Activated CD4-positive, alpha-beta T cell treated with anti-CD3 and anti-CD28 coated beads, Interleukin-2, amount 50 U/mL, for 1 hour (primary cell): ENCODE measurements around the gene TUBB4A.

Experiments
- DNase-seq: peaks from one replicate; pipeline ENCODE4 v3.0.0-alpha.2; 2020

TUBB4A gene

GRCh38 chr19:6465663-6466062 lies 36.4 kb downstream of the TUBB4A start:
- DNase-seq, result no peak

DNA sequence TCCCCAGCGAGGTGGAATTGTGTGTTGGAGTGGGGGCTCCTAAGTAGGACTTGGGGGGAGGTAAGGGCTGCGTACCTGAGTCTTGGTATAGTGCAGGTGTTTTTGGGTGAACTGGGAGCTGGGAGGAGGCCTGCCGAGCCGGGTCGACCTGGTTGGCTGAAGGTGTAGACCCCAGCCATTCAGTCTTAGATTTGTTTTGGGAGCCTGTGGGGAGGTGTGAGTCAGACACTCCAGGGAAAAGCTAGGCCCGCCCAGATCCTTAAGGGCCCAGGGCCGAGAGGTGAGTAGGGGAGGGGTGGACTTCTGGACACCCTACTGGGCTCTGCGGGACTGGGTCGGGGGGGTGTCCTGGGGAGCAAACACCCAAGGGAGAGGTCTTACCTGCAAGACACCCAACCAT lies 37.1 kb downstream of the TUBB4A start:
- DNase-seq, result no peak

- DNase-seq, result peak; percentile 66
Measured at GRCh38 chr19:6464070-6464873, 37.8 kb downstream of the TUBB4A start, which contains the start of gene CRB3. CRB3 (plus strand) TSS chr19:6464271; CDS start chr19:6464702, 431 bp downstream.

GRCh38 chr19:6460099-6460884 lies 41.8 kb downstream of the TUBB4A start:
- peak; percentile 97 for DNase-seq

DNA sequence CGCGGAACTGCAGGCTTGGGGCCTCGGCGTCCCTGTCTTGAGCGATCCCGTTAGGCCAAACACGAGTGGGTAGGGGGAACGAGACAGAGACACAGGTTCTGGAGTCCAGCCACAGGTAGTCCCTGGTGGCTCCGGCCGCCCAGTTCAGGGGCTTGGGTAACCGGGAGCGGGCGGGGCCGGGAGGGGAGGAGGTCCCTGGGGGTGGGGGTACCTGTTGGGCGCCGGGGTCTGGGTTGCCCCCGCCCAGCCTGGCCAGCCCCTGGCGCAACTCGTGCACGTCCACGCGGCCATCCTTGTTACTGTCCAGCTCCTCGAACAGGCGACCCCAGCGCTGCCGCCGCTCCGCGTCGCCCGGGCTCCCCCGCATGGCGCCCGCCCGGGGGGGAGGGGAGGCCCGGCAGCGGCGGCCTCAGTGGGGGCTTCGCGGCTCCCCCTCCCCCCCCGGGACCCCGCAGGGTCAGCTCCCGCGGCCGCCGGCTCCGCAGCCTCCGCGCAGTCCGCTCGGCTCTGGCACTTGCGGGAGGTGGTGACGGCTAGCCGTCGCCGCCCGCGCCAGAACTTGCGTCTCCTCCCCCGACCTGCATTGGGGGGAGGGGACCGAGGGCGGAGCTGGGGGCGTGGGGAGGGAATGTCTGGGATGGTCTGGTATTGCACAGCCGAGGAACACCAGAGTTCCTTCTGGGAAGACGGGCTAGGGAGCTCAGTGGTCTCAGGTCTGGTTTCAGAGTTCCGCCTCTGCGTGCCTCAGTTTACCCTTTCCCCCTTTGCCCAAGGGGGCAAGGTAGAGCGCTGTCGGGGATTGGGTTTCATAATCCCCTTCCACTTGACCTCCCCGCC lies 42.6 kb downstream of the TUBB4A start, which contains the start of gene SLC25A23:
TSS of gene SLC25A23 (minus strand) at position 531 of the 837 bp plus-strand sequence. CDS start at position 367, 164 bp downstream.
- DNase-seq, result peak; percentile 51

GRCh38 chr19:6458695-6459261 lies 43.3 kb downstream of the TUBB4A start:
- no peak for DNase-seq

DNA sequence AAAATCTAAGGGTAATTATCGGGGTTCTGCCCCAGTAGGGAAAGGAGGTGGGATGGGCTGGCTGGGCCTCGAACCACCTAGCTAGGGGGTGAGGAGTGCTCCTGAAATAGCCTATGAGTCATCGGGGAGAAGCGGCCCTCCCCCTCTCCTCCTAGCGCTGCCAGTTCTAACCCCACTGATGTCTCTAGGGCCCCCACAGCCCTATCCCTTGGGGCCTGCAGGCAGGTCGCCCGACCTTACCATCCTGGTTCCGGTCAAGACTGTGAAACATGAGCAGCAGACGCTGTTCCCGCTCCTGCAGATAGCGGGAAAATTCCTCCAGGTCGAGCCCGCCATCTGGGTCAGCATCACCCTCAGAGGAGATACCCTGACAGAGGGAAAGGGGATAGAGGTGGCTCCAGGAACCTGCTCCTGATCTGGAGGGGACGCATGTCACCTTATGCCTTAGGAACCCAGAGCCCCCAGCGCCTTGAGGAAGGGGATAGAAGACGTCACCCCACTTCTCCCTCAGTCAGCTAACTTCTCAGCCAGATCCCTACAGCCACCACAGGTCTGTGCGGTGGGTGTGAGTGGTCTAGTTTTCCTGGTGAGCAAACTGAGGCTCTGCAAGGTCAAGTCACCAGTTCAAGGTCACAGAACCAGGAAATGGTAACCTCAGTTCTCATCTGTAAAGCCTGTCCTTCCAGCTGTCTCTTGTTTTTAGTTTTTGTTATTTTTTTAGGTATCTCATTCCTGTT lies 44.0 kb downstream of the TUBB4A start:
- DNase-seq, result no peak

DNA sequence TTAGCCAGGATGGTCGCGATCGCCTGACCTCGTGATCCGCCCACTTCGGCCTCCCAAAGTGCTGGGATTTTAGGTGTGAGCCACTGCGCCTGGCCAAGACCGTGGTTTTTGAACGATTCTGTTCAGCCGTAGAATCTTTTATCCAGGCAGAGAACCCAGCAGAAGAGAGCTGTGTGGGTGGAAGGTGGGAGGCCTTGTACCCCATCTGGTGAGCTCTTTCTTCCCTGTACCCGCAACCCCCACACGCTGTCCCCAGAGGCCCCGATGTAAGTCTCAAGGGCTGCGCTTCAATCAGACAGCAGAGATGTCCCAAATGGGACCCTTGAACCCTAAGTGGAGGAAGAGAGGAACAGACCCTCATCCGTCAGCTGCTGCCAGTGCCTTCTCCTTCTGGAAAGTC lies 46.2 kb downstream of the TUBB4A start:
- no peak for DNase-seq

DNA sequence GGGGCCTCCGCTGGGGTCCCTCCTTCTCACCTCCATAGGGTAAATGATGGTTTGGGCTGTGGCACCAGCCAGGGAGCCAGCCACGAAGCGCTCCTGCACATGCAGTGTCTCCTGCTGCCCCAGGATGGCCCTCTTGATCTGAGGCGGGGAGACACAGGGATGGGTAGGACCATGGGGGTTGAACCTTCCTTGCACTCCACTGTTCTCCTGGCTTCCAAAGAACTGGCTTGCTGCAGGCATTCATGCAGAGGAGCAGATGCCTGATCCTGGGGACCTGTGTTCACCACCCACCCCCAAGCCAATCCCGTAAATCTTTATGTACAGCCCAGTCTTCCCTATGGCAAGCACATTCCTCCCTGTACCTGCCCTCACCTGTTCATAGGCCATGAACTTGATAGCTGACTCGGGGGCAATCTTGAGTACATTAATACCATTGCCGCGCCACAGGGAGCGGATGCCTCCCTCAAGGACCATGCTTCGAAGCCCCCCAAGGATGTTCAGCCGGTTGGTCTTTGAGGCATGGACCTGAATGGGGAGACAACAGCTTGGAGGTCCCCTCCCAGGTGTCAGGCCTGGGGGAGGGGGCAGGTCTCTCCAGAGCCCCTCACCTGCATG lies 48.1 kb downstream of the TUBB4A start:
- no peak for DNase-seq

DNA sequence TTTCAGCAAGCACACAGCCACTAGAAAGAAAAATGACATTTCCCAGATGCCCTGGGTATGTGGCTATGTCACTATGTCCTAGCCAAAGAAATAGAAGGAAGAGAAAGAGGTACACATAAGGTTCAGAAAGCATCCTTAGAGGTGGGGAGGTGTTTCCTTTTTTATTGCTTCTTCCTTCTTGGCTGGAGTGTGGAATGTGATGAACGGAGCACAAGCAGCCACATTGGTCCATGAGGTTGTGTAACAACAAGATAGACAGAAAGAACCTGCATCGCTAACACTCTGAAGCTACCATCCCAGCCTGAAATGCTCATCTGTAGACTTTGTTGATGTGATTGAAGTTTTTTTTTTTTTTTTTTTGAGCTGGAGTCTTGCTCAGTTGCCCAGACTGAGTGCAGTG lies 49.2 kb downstream of the TUBB4A start:
- DNase-seq, result no peak

DNA sequence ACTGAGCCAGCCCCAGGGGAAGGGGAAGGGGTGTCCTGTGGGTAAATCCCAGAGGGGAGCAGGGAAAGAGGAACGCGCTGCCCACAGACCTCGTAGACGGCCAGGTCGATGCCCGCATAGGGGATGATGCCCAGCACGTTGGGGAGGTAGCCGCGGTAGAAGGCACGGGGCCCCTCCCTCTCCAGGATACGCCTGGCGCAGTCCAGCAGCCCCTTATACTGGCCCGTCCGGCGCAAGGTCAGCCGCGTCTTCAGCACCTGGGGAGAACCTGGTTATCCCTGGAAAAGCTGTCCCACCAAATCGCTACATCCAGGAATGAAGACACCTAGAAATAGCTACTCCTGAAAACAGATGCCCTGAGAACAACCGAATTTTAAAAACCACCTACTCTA lies 49.9 kb downstream of the TUBB4A start:
- no peak for DNase-seq

DNA sequence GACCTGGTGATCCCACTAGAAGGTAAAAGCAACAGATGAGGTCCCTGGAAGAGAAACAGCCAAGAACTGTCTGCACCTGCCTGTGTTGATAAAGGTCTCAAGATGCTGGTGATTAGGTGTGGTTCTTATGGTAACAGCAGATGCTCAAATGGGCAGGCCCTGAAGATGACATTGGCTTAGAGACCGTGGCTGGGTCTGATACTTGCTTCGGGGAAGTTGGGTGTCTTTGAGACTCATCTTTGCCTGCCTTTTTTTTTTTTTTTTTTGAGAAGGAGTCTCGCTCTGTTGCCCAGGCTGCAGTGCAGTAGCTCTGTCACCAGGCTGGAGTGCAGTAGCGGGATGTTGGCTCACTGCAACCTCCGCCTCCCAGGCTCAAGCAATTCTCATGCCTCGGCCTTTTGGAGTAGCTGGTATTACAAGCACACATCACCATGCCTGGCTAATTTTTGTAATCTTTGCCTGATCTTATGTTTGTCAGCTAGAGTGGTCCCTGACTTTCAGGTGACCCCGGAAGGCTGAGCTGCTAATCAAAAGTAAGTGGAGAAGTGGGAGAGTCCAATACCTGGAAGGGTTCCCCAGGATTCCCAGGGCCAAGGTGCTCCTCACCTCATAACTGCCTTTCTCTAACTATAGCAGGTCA lies 50.4 kb downstream of the TUBB4A start:
- DNase-seq, result no peak

- no peak for DNase-seq
Measured at GRCh38 chr19:6450166-6450565, 51.9 kb downstream of the TUBB4A start.

GRCh38 chr19:6448045-6448444 lies 54.1 kb downstream of the TUBB4A start:
- no peak for DNase-seq

GRCh38 chr19:6446452-6446851 lies 55.7 kb downstream of the TUBB4A start:
- DNase-seq, result no peak
